ENCODE measurements around the gene S1PR2. TPM values are rescaled to one million over a fixed set of nuclear protein-coding genes. Genes with fewer than 3 reads are reported as not detected.
A peak's percentile ranks its signal among the peaks of the same experiment; 100 is the strongest.

The S1PR2 gene, protein sequence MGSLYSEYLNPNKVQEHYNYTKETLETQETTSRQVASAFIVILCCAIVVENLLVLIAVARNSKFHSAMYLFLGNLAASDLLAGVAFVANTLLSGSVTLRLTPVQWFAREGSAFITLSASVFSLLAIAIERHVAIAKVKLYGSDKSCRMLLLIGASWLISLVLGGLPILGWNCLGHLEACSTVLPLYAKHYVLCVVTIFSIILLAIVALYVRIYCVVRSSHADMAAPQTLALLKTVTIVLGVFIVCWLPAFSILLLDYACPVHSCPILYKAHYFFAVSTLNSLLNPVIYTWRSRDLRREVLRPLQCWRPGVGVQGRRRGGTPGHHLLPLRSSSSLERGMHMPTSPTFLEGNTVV
- total RNA-seq: 5.3 and 5.6 TPM in 2 replicates

DNA sequence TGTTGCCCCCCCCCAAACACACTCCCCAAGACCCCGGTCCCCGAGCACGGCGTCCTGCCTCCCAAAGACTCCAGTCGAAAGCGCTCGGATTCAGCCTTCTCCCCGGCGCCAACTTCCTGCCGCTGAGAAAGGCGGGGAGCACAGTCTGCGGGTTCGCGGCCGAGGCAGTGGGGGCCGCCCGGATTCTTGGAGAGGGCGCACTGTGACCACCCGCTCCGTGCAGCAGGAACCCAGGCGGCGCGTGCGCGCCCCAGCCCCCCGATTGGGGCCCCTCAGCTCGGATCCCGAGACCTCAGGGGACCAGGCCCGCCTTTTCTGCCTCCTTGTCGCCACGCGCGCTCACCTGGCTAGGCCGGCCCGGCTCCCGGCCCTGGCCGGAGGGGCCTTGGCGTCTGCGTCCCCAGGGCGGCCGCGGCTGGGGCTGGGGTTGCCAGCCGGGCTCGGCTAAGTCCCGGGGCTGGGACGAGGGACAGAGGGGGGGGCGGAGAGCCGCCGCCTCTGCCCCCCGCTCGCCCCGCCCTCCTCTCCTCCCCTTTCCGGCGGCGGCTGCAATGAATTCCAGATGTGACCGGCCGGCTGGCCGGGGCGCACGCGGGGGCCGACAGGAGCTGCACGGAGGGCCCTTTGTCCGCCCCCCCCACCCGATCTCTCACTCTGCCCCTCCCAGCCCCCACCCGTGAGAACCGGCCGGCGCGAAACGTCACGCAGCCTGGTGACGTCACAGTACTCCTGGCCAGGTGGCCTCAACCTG lies at the start of gene S1PR2:
Gene S1PR2 (minus strand): TSS at position 471 of the 751 bp plus-strand sequence. CDS start 6,426 bp downstream, outside the sequence.
- Mint-ChIP-seq H3K9me3 (no peaks in the 10 kb centered on the region), H3K36me3 (ENCODE audit: low read depth) (no peaks in the 10 kb centered on the region), H3K4me3 (peak within 1 kb of the TSS; percentile 84), H3K27ac (peak within 1 kb of the TSS; percentile 46), H3K27me3 (no peaks in the 10 kb centered on the region), H3K4me1 (peaks cover 46% of the 10 kb centered on the region)
- DNase-seq (peak; percentile 64), ATAC-seq (ENCODE audit: low read depth) (peak; percentile 25)
- ChIA-PET CTCF (interaction anchor here (8.1 kb wide), 1 partner anchor 19 kb away, joined by 93 read pairs; the partner anchor contains the start of gene MRPL4), POLR2A (interaction anchor here (1.3 kb wide), 1 partner anchor 11 kb away, joined by 10 read pairs; no protein-coding TSS in a partner anchor)
- intact Hi-C loops (cut with micrococcal nuclease): loop anchor here (1.0 to 10.0 kb wide), 3 partner anchors 8 to 864 kb away; partner anchors contain the start of genes CDKN2D and KRI1
- TF ChIP-seq, protein P1, sequence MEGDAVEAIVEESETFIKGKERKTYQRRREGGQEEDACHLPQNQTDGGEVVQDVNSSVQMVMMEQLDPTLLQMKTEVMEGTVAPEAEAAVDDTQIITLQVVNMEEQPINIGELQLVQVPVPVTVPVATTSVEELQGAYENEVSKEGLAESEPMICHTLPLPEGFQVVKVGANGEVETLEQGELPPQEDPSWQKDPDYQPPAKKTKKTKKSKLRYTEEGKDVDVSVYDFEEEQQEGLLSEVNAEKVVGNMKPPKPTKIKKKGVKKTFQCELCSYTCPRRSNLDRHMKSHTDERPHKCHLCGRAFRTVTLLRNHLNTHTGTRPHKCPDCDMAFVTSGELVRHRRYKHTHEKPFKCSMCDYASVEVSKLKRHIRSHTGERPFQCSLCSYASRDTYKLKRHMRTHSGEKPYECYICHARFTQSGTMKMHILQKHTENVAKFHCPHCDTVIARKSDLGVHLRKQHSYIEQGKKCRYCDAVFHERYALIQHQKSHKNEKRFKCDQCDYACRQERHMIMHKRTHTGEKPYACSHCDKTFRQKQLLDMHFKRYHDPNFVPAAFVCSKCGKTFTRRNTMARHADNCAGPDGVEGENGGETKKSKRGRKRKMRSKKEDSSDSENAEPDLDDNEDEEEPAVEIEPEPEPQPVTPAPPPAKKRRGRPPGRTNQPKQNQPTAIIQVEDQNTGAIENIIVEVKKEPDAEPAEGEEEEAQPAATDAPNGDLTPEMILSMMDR (IDR thresholded peaks at IDR 0.05): no peak

DNA sequence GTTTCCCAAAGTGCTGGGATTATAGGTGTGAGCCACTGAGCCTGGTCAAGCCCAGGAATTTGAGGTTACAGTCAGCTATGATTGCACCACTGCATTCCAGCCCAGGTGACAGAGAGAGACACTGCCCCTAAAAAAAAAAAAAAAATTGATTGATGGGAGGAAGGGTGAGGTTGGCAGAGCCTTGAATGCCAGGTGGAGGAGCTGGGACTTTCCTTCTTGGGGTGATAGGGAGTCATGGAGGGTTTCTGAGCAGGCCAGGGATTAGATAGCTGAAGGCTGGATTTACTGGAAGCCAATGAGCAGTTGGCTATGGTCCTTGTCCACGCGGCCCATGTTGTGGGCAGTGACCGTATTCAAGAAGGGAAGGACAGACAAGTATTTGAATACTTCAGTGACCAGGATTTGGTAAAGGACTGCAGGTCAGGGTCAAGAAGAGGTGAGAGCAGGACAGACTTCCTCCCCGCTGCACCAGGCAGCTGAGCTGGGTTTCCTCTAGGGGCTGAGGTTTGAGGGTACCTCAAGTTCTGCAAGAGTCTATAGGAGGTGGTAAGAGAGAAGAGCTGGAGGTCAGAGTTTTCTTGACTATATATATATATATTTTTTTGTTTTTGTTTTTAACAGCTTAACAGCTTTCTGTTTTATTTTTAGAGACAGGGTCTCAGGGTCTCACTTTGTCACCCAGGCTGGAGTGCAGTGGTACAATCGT lies 48.8 kb upstream of the S1PR2 start:
- H3K27me3 Mint-ChIP-seq: no peaks in the 10 kb centered on the region
- DNase-seq (no peak), ATAC-seq (ENCODE audit: low read depth) (no peak)
- H3K4me3 Mint-ChIP-seq: no peak overlapping the region
- TF ChIP-seq, protein P1 (IDR thresholded peaks at IDR 0.05): no peak
- peaks cover 30% of the 10 kb centered on the region for H3K4me1 Mint-ChIP-seq
- ChIA-PET CTCF (interaction anchor here (0.7 to 1.3 kb wide), 5 partner anchors 9 to 111 kb away, joined by 3 to 9 read pairs (median 3); partner anchors contain the start of genes ICAM1 and ICAM5), POLR2A (interaction anchor here (0.6 to 1.4 kb wide), 6 partner anchors 9 to 177 kb away, joined by 3 to 13 read pairs (median 4); partner anchors contain the start of genes ICAM1 and ICAM5)
- no peaks in the 10 kb centered on the region for H3K9me3 Mint-ChIP-seq
- peak overlapping the region; percentile 59 for H3K27ac Mint-ChIP-seq
- intact Hi-C loops (cut with micrococcal nuclease): no loop called here
- H3K36me3 Mint-ChIP-seq (ENCODE audit: low read depth): peaks cover 63% of the 10 kb centered on the region

DNA sequence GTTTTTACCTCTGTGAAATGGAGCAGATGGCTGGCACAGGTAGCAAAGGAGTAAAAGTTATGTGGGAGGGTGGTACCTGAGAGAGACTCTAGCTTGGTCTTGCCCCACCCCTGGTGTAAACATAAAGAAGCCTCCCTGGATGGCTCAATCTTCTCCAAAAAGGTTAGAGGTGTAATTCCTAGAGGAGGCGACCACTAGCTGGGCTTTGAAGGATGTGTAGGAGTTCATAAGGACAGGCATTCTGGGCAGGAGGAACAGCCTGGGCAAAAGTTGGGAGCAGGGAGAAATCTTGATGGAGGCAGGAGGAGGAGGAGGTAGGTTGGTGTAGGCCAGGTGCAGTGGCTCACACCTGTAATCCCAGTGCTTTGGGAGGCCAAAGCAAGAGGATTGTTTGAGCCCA lies 47.8 kb upstream of the S1PR2 start:
- peaks cover 37% of the 10 kb centered on the region for H3K4me1 Mint-ChIP-seq
- ChIA-PET POLR2A (interaction anchor here (1.1 kb wide), 1 partner anchor 13 kb away, joined by 4 read pairs; no protein-coding TSS in a partner anchor), CTCF (no interaction called here)
- no peak overlapping the region for H3K4me3 Mint-ChIP-seq
- DNase-seq (no peak), ATAC-seq (ENCODE audit: low read depth) (no peak)
- TF ChIP-seq, protein P1 (IDR thresholded peaks at IDR 0.05): no peak
- H3K36me3 Mint-ChIP-seq (ENCODE audit: low read depth): peaks cover 61% of the 10 kb centered on the region
- no peak overlapping the region for H3K27ac Mint-ChIP-seq
- intact Hi-C loops (cut with micrococcal nuclease): no loop called here
- H3K9me3 Mint-ChIP-seq: no peaks in the 10 kb centered on the region
- no peaks in the 10 kb centered on the region for H3K27me3 Mint-ChIP-seq

DNA sequence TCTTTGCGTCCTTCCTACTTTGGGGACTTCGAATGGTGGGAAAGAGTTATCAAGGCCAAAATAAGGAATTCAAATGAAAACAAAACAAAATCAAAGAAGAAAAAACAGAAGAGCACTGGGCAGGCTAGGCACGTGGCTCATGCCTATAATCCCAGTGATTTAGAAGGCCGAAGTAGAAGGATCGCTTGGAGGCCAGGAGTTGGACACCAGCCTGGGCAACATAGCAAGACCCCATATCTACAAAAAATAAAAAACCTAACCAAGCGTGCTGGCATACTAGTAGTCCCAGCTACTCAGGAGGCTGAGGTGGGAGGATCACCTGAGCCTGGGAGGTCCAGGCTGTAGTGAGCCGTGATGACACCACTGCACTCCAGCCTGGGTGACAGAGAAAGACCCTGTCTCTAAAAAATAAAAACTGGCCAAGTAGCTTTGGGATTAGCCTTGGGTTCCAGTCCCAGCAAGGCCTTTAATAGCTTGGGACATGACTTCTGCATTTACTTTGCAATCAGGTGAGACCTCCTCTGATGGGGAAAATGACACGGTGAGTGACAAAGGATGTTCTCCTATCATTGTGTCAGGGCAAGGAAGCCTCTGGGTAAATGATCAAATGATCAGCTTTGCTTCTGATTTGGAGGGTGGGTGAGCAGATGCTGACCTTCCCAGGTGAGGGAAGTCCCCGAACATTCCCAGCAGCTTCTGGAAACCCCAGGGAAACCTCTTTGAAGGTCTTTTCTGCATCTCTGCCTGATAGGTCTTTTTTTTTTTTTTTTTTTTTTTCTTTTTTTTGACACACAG lies 46.9 kb upstream of the S1PR2 start:
- TF ChIP-seq, protein P1 (IDR thresholded peaks at IDR 0.05): no peak
- no peaks in the 10 kb centered on the region for H3K27me3 Mint-ChIP-seq
- no peak for ATAC-seq (ENCODE audit: low read depth)
- peaks cover 39% of the 10 kb centered on the region for H3K4me1 Mint-ChIP-seq
- DNase-seq: no peak
- peaks cover 53% of the 10 kb centered on the region for H3K36me3 Mint-ChIP-seq (ENCODE audit: low read depth)
- peak overlapping the region; percentile 15 for H3K4me3 Mint-ChIP-seq
- intact Hi-C loops (cut with micrococcal nuclease): no loop called here
- ChIA-PET CTCF (interaction anchor here (0.8 kb wide), 1 partner anchor 11 kb away, joined by 3 read pairs; no protein-coding TSS in a partner anchor), POLR2A (interaction anchor here (0.6 to 1.1 kb wide), 5 partner anchors 56 to 276 kb away, joined by 4 to 17 read pairs (median 5); partner anchors contain the start of gene TYK2)
- no peaks in the 10 kb centered on the region for H3K9me3 Mint-ChIP-seq
- peak overlapping the region; percentile 50 for H3K27ac Mint-ChIP-seq
